ENCODE results near the gene DYDC2.
"Not testable (repeated sequence)": the region's sequence is repeated elsewhere in the genome, so short reads cannot be mapped to it uniquely, and the experiment has no call there.

DYDC2 gene, protein sequence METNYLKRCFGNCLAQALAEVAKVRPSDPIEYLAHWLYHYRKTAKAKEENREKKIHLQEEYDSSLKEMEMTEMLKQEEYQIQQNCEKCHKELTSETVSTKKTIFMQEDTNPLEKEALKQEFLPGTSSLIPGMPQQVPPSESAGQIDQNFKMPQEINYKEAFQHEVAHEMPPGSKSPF

DNA sequence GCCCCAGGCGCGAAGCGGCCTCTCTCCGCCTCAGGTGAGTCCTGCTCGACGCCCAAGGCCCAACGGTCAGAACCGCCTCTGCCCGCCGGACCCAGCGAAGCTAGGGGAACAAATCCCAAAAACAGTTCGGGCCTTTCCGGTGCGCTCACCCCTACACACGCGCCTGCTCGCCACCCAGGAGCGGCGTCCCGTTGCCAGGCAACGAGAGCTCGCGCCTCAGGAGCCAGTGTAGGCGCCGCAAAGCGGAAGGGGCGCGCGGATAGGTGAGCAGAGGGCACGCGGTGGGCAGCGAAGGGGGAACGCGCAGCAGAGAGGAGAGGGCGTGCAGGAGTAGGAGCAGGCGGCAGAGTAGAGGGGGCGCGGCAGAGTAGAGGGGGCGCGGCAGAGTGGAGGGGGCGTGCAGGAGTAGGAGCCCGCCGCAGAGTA lies at the start of gene DYDC2, which contains the start of gene DYDC1:
DYDC2 (plus strand) TSS at position 219 of the 426 bp plus-strand sequence. CDS start 5,663 bp downstream, outside the sequence.
DYDC1 (minus strand) TSS at position 193 of the 426 bp plus-strand sequence. CDS start 4,154 bp downstream, outside the sequence.
- no peak for DNase-seq

DNA sequence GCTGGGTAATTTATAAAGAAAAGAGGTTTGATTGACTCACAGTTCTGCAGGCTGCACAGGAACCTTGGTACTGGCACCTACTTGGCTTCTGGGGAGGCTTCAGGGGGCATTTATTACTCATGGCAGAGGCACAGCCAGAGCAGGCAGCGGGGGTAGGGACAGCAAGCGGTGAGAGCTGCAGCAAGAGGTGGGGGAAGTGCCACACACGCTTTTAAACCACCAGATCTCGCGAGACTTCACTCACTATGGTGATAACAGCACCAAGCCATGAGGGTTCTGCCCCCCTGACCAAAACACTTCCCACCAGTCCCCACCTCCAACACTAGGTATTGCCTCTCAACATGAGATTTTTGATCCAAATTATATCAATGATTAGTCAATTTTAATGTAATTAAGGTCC lies 43.1 kb upstream of the DYDC2 start:
- DNase-seq, result no peak

DNA sequence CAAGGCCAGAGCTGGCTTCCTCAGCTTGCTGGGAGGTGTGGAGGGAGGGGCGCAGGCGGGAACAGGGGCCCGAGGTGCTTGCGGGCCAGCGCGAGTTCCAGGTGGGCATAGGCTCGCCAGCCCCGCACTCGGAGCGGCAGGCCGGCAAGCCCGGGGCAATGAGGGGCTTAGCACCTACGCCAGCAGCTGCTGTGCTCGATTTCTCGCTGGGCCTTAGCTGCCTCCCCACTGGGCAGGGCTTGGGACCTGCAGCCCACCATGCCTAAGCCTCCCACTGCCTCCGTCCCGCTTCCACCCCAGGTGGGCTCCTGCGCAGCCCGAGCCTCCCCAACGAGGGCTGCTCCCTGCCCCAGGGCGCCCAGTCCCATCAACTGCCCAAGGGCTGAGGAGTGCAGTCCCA lies 41.2 kb upstream of the DYDC2 start:
- no peak for DNase-seq

DNA sequence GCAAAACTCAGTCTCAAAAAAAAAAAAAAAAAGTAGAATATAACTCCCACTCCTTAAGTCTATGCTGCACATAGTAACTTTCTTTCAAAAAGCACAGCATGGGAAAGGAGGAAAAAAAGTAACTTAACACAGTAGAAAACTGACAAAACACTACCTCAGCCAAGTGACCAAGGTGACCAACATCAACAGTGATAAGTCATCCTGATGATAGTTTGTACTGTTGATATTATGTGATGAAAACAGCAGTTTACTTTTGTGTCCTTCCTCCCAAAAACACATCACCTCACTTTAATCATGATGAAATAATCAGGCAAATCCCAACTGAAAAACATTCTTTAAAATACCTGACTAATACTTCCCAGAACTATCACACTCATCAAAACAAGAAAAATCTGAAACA lies 37.8 kb upstream of the DYDC2 start:
- no peak for DNase-seq

DNA sequence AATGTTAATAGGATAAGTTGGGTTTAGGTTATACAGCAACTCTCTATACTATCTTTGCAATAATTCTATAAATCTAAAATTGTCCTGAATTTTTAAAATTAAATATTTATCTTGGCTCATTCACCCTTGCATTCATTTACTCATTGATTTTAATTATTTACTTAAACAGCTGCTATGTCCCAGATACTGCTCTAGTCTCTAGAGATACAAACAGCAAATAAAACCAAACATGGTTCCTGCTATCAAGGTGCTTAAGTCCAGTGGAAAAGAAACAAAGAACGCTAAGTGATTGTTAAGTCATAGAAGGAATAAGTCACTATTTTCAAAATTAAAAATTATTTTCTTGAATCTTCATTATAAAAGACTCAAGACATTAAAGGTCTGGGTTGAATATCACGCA lies 37.3 kb upstream of the DYDC2 start:
- DNase-seq, result no peak

DNA sequence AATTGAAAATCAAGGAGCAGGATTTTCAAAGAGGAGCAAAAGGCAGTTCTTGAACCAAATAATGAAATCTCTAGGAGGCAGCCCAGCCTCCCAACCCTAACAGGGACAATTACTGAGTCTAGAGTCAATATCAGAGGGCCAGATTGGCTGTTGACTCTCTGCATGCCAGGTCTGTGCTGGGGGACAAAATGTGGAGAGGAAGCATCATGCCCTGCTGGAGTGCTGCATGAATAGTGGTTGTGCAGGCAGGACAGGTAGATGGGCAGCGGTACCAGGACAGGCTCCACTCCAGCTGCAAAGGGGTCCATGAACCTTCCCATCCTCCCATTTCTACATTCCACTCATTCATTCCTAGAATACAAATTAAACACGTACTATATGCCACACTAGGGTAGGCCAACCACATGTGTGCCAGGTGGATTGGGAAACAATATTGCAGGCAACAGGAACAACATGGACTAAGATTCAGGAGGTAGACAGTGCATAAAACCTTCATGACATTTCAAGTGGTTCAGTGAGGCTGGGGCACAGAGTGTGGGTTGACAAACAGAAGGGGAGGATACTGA lies 36.8 kb upstream of the DYDC2 start:
- DNase-seq, result no peak

DNA sequence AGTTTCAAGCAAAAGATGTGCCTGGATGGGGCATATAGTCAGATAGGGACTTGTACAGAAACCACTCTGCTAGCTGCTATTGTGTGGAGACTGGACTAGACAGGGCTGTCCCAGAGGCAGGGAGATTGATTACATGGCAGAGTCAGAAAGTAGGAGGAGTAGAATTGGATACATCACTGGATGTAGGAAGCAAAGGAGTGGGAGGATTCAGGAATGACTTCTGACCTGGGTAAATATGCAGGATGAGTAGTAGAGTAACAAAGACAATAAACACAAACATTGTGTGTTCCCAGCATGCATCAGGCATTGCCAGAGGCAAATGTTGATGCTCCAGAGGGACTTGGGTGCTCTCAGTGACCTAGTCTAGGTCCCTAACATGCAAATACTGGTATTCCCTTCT lies 36.2 kb upstream of the DYDC2 start:
- DNase-seq, result no peak

DNA sequence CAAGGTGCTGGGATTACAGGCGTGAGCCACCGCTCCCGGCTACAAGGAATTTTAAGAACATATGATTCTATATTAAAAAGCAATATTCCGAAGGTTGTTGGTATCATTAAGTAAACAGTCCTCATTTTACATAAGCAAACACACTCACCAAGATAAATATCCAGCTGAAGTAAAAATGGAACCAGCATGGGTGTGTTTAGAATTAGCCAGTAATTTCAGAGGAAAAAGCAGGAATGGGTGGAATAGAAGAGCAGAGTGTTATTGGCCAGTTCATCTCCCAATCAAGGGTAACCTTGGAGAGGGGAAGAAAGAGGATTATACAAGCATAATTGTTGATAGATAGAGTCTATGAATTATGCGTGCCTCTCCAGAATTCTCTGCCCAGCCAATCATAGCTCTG lies 35.4 kb upstream of the DYDC2 start:
- DNase-seq, result no peak

DNA sequence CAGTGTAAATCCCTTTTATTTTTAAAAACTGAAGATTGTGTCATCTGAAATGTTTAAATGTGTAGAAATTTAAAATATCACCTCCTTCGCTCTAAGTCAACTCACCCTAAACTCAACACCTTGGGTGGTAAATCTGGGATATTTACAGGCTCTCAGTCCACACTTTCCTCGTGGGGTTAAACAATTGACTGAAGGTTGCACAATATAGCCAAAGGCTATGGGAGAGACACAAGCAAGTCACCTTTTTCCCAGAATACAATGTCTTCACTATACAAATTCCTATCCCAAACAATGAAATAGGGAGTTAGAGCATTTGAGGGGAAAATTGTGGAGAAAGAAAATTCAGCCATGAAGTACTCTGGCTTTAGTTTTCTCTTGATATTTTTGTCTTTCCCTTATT lies 34.4 kb upstream of the DYDC2 start:
- no peak for DNase-seq

DNA sequence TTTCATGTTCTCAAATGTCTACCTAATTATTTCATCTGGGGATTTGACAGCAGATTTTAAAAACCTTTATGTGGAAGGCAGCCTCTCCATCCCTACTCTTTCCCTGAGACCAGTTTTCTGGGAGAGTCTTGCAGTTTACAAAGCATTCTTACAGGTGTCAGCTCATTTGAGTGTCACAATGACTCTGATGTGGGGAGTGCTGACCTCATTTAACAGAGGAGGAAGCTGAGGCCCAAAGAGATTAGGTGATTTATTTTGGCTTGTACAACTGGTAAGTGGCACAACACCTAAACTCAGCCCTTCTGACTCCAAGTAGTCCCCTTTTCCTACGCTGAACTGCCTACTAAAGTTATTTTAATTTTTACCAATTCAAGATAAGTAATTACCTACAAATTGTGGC lies 33.9 kb upstream of the DYDC2 start:
- no peak for DNase-seq

DNA sequence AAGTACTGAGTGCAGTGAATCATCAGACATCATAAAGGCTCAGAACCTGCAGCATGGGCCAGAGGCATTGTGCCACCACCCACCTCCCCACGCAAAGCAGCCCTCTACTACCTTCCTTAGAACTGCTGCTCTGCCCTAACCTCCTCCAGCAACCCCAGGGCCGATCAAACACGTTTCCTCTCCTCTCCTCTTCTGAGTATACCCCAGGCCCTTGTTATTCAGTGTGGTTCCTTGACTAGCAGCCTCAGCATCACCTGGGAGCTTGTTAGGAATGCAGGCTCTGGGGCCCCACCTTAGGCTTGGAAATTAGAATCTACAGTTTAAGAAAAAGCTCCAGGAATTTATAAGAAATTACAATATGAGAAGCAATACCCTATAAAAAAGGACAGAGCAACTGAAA lies 33.3 kb upstream of the DYDC2 start:
- DNase-seq, result no peak

DNA sequence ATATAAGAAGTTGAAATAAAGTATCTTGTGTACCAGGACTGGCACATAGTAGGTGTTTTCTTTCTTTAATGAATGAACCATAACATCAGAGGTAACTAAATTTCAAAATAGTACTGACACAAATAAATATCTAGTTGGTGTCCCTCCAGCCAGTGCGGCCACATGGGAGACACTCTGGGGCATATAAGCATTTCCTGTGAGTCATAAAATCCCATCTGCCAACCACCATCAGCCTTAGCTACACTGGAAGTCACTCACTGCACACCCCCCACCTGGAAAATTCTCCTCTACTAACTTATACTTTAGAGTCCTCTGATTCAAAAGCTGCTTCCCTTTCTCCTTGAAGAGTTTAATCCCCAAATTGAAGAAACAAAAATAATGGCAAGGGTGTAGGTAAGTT lies 32.5 kb upstream of the DYDC2 start:
- DNase-seq, result no peak

DNA sequence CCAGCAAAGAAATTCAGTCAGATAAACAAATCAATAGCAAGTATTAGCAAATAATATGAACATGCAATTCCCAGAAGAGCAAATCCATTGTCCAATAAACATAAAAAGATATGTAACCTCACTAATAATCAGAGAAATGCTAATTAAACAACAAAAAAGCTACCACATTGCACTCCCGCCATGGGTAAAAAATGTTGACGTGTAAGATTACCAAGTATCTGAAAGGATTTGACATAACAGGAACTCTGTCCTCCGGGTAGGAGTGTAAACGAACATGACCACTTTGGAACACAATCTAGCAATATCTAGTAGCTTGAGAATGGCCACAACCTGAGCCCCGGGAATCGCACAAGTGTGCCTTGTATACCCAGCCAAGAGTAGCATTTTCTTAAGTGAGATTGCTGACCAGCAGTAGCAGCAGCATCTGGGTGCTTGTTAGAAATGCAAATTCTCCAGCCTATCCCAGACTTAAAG lies 31.7 kb upstream of the DYDC2 start:
- no peak for DNase-seq

DNA sequence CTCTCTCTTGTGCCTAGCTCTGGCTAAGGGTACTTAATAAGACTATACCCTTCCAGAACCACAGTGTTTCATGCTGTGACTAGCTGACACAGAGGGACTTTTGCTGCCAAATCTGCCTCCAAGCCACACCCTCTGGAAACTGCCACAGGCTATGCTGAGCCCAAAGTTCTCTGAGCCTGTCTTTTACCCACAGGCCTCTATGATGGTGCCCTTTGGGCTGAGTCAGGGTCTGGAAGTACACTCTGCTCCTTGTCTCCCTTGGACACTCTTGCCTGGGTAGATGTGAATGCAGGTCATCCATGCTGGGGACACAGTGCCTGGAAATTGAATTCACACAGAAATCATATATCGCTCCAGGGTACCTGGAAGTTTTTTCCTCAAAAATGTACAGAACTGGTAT lies 22.6 kb upstream of the DYDC2 start:
- DNase-seq, result no peak

DNA sequence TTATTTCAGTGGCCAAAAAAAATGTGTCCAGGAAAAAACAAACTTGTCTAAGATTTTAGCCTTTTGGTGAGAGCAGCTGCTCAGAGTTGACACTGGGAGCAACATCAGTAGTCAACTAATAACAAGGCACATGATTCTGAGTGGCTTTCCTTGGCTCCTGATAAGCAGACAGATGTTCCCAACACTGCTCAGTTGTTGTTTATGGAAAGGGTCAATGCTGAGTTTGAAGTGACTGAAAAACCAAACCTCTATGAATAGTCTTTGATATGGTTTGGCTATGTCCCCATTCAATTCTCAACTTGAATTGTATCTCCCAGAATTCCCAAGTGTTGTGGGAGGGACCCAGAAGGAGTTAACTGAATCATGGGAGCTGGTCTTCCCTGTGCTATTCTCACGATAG lies 12.3 kb upstream of the DYDC2 start:
- DNase-seq, result no peak

DNA sequence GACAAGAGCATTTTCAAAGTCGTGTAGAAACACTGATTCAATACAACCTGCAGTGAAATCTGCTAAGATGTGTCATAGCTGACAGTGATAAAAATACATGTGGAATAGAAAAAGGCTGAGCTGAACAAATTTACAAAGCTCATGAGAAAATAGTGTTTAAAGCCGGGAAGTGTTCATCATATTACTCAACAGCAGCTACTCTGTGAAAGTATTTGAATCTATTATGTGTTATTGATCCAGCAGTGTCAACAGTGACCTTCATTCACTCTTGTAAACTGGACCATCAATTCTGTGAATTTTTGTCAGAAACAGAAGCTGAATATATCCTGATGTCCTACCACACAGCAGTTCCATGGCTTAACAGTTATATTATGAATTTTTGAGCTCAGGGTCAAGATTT lies 11.7 kb upstream of the DYDC2 start:
- no peak for DNase-seq

DNA sequence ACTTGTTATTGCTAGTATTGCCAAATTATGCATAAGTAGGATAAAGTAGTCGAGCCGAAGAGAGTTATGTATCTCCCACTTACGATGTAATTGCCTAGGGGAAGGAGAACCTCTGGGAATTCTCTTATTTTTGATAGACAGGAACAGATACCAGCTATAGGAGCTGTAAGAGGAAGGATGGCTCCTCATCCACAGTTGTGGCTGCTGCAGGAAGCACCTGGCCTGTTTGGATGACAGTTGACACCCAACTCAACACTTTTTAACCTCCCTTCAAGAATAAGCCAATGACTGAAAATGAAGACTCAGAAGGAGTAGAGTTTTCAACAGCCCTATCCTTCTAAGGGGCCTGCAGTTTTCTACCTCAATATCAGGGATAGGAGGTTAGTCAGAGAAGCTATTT lies 6.3 kb upstream of the DYDC2 start:
- DNase-seq, result no peak

DNA sequence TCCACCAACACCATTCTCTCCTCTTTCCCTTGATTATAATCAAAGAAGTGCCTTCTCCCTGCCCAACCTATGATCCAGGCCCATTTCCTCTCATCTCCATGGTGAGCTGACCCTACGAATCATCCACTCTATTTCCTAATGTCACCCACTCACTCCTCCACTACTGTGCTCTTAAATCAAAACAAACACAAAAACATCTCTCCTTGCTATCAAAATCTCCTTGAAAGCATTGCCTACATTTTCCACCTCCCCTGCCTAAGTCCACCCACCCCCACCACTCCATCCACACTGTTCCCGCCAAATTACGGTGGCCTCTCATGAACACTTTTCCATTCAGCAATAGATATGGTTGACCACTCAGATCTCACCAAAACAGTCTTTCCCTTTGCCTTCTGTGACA lies 5.4 kb upstream of the DYDC2 start:
- DNase-seq, result no peak

DNA sequence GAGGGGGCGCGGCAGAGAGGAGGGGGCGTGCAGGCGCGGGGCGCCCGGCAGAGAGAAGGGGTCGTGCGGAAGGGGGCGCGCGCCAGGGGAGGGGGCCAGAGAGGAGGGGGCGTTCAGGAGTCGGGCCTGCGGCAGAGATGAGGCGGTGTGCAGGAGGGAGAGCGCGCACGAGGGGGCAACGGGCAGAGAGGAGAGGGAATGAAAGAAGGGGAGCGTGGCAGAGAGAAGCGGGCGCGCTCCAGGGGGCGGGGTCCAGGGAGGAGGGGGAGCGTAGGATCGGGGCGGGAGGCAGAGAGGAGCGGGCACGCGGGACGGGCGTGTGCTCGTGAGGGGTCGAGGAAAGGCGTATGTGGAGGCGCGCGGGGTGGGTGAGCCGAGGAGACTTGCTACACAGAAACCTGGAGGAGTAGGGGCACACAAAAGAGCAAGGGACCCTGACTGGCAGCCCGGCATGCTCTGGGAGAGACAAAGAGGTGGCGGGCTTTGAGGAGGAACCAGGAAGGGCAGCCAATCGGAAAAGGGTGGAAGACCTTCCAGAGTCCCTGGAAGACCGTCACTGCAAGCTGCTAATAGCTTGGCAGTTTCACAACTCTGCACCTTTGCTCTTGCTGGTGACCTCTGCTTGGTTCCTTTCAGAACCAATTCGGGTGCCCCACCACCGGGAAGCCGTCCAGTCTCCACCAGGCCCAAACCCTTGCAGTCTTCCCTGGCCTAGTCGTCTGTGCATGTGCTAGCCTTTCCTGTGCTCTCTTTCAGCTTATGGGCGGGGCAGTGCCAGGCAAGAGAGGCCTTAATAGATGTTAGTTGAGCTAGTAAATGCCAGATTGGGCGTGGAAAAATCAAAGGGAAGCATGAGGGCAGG lies 639 bp downstream of the DYDC2 start:
- DNase-seq, result no peak

DNA sequence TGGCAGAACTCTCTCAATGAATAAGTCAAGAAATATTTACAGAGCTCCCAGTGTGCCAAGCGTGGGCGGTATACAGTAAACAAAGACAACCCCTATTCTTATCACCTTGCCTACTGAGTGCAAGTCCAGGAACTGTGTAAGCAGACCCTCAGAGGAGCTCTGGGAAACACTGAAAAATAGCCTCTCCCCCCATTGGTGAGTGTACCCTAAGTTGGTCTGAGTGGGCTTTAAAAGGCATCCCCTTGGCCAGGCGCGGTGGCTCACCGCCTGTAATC lies 1.2 kb downstream of the DYDC2 start:
- no peak for DNase-seq

DNA sequence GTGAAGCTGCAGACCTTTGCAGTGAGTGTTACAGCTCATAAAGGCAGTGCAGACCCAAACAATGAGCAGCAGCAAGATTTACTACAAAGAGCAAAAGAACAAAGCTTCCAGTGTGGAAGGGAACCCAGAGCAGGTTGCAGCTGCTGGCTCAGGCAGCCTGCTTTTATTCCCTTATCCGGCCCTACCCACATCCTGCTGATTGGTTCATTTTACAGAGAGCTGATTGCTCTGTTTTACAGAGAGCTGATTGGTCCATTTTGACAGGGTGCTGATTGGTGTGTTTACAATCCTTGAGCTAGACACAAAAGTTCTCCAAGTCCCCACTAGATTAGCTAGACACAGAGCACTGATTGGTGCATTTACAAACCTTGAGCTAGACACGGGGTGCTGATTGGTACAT lies 2.3 kb downstream of the DYDC2 start:
- not testable (repeated sequence) for DNase-seq

DNA sequence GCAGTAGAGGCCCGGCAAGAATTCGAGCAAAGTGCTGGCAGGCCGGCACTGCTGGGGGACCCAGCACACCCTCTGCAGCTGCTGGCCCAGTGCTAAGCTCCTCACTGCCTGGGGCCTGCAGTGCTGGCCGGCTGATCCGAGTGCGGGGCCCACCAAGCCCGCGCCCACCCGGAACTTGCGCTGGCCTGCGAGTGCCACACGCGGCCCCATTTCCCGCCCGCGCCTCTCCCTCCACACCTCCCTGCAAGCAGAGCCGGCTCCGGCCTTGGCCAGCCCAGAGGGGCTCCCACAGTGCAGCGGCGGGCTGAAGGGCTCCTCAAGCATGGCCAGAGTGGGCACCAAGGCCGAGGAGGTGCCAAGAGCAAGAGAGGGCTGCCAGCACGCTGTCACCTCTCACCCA lies 3.1 kb downstream of the DYDC2 start:
- DNase-seq, result no peak

DNA sequence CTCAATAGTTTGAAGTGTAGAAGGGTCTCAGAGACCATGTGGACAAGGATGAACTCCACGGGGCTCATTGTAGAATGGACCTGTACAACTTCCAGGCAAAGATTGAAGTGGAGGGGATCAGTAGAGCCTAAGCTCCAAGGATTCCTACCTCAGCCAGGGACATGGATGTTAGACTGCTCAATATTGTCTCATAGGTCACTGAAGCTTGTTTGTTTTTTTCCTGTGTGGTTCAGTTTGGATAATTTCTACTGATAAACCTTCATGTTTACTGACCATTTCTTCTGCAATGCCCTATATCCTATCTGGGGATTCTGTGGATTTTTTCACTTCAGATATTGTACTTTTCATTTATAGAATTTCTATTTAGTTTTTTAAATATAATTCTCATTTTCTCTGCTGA lies 8.9 kb downstream of the DYDC2 start:
- DNase-seq, result no peak

DNA sequence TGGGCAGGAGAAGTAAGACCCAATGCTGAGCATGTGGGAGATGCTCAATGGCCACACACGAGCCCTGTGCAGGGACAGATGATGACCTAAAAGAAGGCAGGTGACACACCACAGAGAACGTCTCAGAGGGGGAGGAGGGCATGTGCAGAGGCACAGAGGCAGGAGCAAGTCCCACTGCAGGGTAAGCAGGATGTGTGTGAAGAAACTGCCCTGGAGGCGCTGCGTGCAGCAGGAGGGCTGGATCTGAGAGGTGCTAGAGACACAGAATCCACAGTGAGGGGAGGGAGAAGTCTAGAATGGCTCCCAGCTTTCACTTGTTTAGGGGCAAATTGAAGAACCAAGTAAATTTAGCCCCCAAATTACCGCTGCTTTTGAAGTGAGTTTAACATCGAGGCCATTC lies 14.9 kb downstream of the DYDC2 start:
- DNase-seq, result no peak

All from stimulated activated naive CD4-positive, alpha-beta T cell treated with Interleukin-2 at 50 U/mL for 16 hours (primary cell).